NCI-H446 treated with DMSO at 0.1 percent for 48 hours (cell line): ENCODE measurements around the gene ZNF407.

Source experiments
- DNase-seq: peaks from one replicate; lab custom pipeline; 2025; lab: John Stamatoyannopoulos, UW

Gene ZNF407

GRCh38 chr18:75009878-75010277 lies 412.2 kb downstream of the ZNF407 start:
- DNase-seq = no peak

- no peak for DNase-seq
These were observed 412.6 kb downstream of the ZNF407 start for GRCh38 chr18:75010278-75010677.

GRCh38 chr18:75010689-75011088 lies 413.0 kb downstream of the ZNF407 start:
- DNase-seq = no peak

DNA sequence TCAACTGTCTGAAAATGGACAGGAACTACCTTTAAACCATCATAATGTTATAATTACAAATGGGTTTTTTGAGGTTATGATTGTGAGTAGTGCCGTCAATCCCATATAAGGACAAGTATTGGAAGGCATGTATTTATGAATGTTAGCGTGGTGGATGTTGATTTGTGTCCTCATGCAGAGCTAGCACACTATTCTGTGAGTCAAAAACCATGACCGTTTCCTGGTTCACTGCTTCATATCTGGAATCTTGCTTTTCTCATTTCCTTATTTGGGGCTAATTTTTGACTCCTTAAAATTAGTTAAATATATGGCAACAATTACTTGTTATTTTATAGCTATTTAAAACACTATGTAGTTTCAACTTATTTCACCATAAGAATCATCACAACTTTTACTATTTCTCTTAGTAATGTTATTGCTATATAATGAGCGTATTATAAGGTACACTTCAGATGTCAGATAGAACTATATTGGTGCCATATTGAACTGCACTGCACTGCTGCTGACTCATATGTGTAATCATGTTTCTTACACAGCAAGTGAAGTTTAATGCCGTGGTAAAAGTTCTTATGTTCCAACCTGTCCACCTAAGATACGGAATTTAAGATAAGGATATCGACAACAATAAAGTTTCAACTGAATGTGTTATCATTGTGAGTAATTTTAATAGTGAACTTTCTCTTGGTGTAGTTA lies 418.5 kb downstream of the ZNF407 start:
- DNase-seq = no peak

DNA sequence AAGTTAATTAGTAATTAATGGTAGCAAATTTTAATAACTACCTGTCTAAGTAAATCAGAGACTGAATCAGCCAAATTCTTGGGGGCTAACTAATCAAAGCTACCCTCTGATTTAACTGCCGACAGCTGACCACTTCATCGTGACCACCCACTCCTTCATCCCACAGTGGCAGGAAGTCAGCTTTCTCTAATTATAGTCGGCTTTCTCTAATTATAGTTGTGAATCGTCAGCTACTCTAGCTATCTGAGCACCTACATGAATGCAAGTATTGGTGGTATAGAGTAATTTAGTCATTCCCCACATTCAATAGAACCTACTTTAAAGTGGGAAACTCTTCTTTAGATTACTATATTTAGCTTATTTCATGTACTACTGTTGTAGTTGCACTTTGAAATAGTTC lies 425.8 kb downstream of the ZNF407 start:
- no peak for DNase-seq

- DNase-seq = no peak
These were observed 427.2 kb downstream of the ZNF407 start for GRCh38 chr18:75024871-75025270.

GRCh38 chr18:75025573-75025972 lies 427.9 kb downstream of the ZNF407 start:
- DNase-seq = no peak

- no peak for DNase-seq
These were observed 431.8 kb downstream of the ZNF407 start for GRCh38 chr18:75029481-75029880.

DNA sequence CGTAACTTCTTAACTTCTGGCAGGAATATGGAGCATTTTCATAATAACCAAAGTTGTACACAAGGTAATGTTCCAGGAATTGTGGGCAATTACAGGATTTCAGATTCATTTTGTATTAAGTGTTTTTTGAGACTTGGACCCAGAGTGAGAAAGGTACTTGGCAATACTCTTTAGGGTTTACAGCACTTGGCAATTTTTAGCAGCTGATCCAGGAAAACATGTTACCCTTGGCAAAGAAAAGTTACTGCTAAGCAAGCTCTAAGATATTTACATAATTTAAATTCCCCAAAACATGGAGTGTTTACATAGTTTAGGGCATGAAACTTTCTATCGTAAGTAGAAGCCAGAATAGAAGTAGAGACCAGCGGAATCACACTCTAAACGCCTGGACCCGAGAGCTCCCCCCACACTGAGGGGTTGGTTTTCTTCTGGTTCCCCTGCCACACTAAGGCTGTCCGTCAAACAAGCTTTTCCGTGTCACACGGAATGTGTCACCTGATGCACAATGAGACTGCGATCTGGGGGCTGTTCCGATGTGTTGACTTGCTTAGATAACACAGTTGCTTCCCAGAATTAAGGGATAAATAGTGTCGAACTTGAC lies 434.1 kb downstream of the ZNF407 start:
- DNase-seq = peak; percentile 36

GRCh38 chr18:75033516-75033915 lies 435.8 kb downstream of the ZNF407 start:
- no peak for DNase-seq

- DNase-seq = no peak
These were observed 437.3 kb downstream of the ZNF407 start for GRCh38 chr18:75034937-75035336.

DNA sequence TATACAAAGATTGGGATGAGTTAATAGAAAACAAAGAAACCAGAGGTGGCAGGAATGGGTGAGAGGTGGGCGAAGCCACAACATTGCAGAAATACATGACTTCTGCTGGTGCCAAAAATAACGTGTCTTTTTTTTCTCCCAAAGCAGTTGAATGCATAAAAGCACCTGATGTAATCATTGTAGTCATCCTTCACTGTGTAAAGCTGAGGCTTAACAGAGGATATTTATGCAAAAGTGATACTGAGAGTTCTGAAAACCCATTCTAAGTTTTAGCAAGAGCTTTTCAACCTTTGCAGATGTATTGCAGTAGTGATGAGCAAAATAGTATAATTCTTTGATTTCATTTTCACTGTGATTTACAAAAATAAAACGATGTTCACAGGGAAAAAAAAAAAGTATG lies 438.3 kb downstream of the ZNF407 start:
- no peak for DNase-seq

DNA sequence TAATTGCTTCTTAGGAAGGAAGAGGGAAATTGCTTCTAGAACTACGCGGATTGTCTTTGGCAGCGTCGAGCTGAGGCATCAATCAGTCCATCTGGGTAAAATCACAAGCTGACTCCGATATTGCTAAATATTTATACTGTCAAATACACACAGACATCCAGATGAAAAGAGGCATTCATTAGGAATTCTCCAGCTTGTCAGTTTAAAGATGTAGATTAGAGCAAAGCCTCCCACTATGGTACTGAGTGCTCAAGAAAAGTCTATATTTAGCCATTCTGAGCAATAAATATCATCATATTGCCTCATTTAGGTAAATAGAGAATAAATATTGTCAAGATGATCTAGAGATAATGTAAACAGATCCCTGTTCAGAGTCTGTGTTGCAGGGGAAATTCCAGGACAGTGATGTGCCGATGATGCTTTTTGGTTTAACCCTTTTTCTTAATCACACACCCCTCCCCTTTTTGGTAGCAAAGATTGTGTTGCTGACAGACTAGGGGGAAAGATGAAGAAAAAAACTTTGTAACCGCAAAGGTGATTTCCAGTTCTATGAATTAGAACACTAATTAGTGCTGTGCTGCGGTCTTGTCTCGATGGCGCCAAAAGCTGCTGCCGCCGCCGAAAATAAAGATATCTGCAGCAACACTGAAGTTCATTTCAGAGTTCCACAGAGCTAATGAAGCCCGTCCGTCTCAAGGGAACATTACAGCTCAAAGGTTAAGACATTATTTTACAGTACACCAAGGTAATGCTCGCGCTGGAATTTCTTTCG lies 439.4 kb downstream of the ZNF407 start:
- no peak for DNase-seq

GRCh38 chr18:75037689-75037955 lies 440.0 kb downstream of the ZNF407 start:
- no peak for DNase-seq

GRCh38 chr18:75041586-75041985 lies 443.9 kb downstream of the ZNF407 start:
- DNase-seq = no peak

- no peak for DNase-seq
These were observed 445.8 kb downstream of the ZNF407 start for GRCh38 chr18:75043478-75043877.

GRCh38 chr18:75044296-75044695 lies 446.6 kb downstream of the ZNF407 start:
- DNase-seq = no peak

GRCh38 chr18:75044791-75045190 lies 447.1 kb downstream of the ZNF407 start:
- no peak for DNase-seq

GRCh38 chr18:75045272-75045671 lies 447.6 kb downstream of the ZNF407 start:
- DNase-seq = no peak

DNA sequence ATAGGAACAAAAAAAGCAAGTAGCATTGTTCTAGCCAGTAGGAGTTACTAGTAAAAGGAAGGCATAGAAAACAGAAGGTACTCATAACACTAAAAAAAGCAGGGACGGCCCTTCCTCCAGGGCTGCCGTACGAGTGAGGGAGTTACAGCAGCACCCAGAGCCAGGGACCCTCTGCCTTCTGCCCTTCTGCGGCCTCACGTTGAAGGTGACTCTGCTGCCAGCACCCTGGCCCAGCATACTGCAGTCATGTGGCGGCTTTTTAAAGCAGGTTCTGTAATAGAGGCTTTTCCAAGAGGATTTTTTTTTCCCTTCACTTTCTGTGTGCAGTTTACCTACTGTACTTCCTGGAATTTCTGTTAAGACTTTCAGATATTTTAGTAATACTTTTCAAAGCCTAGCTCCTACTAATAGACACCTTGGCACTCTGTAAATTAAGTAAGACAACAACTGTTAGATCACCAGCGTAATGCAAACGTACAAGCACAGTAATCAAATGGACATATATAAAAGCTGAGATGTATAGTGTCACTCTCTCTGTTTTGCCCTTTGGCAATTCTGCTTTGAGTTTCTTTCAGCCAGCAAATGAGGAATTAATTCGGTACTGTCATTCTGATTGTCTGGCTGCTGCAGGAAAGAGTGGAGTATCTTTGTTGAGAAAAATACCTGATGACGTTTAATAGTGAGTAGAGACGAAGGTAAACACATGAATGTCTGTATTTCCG lies 449.7 kb downstream of the ZNF407 start:
- no peak for DNase-seq

GRCh38 chr18:75048776-75049454 lies 451.2 kb downstream of the ZNF407 start:
- no peak for DNase-seq

- no peak for DNase-seq
These were observed 451.8 kb downstream of the ZNF407 start for GRCh38 chr18:75049455-75049789.
